Caco-2 (cell line): ENCODE results near the gene AKR1C4. TPM values are rescaled to one million over a fixed set of nuclear protein-coding genes. Genes with fewer than 3 reads are reported as not detected.

Experiments used
- BruUV-seq: library from RNA; stranded (reverse); fragments of 400-500 nt; replicated peaks from 2 replicates; lab custom pipeline; 2021; lab: Mats Ljungman, UMichigan
- CTCF ChIA-PET: fragments of 300-600 bp; sonication (Branson Sonifier 250); formaldehyde crosslinking; loops from one replicate; lab custom pipeline; 2022; ENCODE audit warnings: antibody characterized with exemption; lab: Charles Lee
- POLR2A ChIA-PET: fragments of 300-600 bp; sonication (Branson Sonifier 250); formaldehyde crosslinking; loops from one replicate; lab custom pipeline; 2022; ENCODE audit warnings: antibody characterized with exemption; lab: Charles Lee
- DNase-seq, 2 experiments: peaks; one replicate each; pipeline versions ENCODE4 v3.0.0 to v3.0.0-alpha.2; 2020 to 2022
- H3K27me3 ChIP-seq: replicated peaks from 2 replicates; pipeline ENCODE4 v1.6.0; 2011; ENCODE audit warnings: low read length; ENCODE audit not compliant: control insufficient read depth, insufficient read depth
- H3K36me3 ChIP-seq: 2 replicates; pipeline ENCODE4 v1.5.1; 2011; ENCODE audit warnings: low read length; ENCODE audit not compliant: control insufficient read depth, insufficient read depth
- H3K4me1 ChIP-seq: fragments of 250-450 bp; sonication (Bioruptor Pico); 2 replicates; pipeline ENCODE4 v1.5.1; 2020; ENCODE audit warnings: mild to moderate bottlenecking
- H3K4me3 ChIP-seq: 2 replicates; pipeline ENCODE4 v1.5.1; 2011; ENCODE audit warnings: low read depth, mild to moderate bottlenecking, control low read depth, low read length
- H3K9me3 ChIP-seq: fragments of 250-450 bp; sonication (Bioruptor Pico); 2 replicates; pipeline ENCODE4 v1.5.1; 2020; ENCODE audit warnings: mild to moderate bottlenecking, moderate library complexity
- H3K27ac Mint-ChIP-seq: one replicate; pipeline ENCODE4 v1.8.0; 2022; ENCODE audit warnings: mixed read lengths; ENCODE audit not compliant: unreplicated experiment
- H3K27me3 Mint-ChIP-seq: one replicate; pipeline ENCODE4 v1.8.0; 2022; ENCODE audit warnings: mixed read lengths; ENCODE audit not compliant: insufficient read depth, unreplicated experiment
- H3K36me3 Mint-ChIP-seq: one replicate; pipeline ENCODE4 v1.8.0; 2022; ENCODE audit warnings: mild to moderate bottlenecking, mixed read lengths; ENCODE audit not compliant: insufficient read depth, unreplicated experiment
- H3K4me1 Mint-ChIP-seq: one replicate; pipeline ENCODE4 v1.8.0; 2022; ENCODE audit warnings: low read depth, mixed read lengths; ENCODE audit not compliant: unreplicated experiment
- H3K4me3 Mint-ChIP-seq: one replicate; pipeline ENCODE4 v1.8.0; 2022; ENCODE audit warnings: mild to moderate bottlenecking, moderate library complexity, mixed read lengths; ENCODE audit not compliant: unreplicated experiment
- H3K9me3 Mint-ChIP-seq: one replicate; pipeline ENCODE4 v1.8.0; 2022; ENCODE audit warnings: mixed read lengths; ENCODE audit not compliant: unreplicated experiment
- intact Hi-C: fragments of 100-400 bp; cut with micrococcal nuclease; formaldehyde crosslinking; loops from one replicate; pipeline ENCODE4 v1.10.0; 2022; ENCODE audit not compliant: unreplicated experiment
- total RNA-seq: library from RNA; stranded (reverse); gene quantifications from 2 replicates; pipeline ENCODE4 v1.2.3, GENCODE V29; 2022
- TF ChIP-seq, protein P1 (sequence below), 2 experiments: fragments of 200-600 bp in 1 of 2; IDR thresholded peaks; 1 replicate in 1 of 2; 2 replicates in 1 of 2; pipeline versions ENCODE4 v1.5.1 to v1.8.0; 2011 to 2022; ENCODE audit warnings: antibody characterized with exemption in 1 of 2, control low read depth in 1 of 2, inconsistent platforms in 1 of 2, low read depth in 1 of 2, low read length in 1 of 2, mild to moderate bottlenecking in 1 of 2, moderate library complexity in 1 of 2; ENCODE audit not compliant: insufficient read depth in 1 of 2, severe bottlenecking in 1 of 2, unreplicated experiment in 1 of 2

AKR1C4 gene
- total RNA-seq, 1 experiment from 2014 or later, result 0.25 TPM

DNA sequence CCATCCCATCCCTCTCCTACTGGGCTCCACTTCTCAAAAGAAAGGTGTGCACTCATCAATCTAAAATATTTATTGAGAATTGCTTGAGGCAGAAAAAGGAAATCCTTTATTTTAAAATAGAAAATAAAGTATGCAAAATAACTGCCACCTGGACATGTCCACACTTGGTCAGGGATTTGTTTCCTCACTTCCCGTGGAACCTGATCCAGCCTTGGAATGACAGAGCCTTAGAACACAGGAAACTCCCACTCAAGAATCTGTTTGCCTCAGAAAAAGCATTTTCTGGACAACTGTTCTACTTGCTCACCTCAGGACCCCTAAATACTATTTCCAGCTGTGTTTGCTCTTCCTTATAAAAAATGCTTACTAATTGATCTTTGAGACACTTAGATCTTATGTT lies 40.7 kb upstream of the AKR1C4 start:
- no peaks in the 10 kb centered on the region for H3K27me3 ChIP-seq
- TF ChIP-seq, protein P1, sequence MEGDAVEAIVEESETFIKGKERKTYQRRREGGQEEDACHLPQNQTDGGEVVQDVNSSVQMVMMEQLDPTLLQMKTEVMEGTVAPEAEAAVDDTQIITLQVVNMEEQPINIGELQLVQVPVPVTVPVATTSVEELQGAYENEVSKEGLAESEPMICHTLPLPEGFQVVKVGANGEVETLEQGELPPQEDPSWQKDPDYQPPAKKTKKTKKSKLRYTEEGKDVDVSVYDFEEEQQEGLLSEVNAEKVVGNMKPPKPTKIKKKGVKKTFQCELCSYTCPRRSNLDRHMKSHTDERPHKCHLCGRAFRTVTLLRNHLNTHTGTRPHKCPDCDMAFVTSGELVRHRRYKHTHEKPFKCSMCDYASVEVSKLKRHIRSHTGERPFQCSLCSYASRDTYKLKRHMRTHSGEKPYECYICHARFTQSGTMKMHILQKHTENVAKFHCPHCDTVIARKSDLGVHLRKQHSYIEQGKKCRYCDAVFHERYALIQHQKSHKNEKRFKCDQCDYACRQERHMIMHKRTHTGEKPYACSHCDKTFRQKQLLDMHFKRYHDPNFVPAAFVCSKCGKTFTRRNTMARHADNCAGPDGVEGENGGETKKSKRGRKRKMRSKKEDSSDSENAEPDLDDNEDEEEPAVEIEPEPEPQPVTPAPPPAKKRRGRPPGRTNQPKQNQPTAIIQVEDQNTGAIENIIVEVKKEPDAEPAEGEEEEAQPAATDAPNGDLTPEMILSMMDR (IDR thresholded peaks at IDR 0.05; ENCODE audit: insufficient read depth in 1 of 2, low read depth in 1 of 2, low read length in 1 of 2, severe bottlenecking in 1 of 2, unreplicated experiment in 1 of 2), result no peak
- no peak overlapping the region for H3K27ac Mint-ChIP-seq
- DNase-seq, result no peak
- no peaks in the 10 kb centered on the region for H3K36me3 Mint-ChIP-seq
- POLR2A ChIA-PET, result no interaction called here
- H3K4me1 Mint-ChIP-seq, result no peaks in the 10 kb centered on the region
- no peaks in the 10 kb centered on the region for H3K27me3 Mint-ChIP-seq
- no peak overlapping the region for H3K4me3 ChIP-seq
- intact Hi-C loops, result no loop called here
- H3K9me3 Mint-ChIP-seq, result peaks cover 78% of the 10 kb centered on the region
- H3K36me3 ChIP-seq, result no peaks in the 10 kb centered on the region
- BruUV-seq, result no TSS peak
- CTCF ChIA-PET, result no interaction called here
- H3K4me1 ChIP-seq, result no peaks in the 10 kb centered on the region
- no peak overlapping the region for H3K4me3 Mint-ChIP-seq
- H3K9me3 ChIP-seq, result peaks cover 5% of the 10 kb centered on the region

DNA sequence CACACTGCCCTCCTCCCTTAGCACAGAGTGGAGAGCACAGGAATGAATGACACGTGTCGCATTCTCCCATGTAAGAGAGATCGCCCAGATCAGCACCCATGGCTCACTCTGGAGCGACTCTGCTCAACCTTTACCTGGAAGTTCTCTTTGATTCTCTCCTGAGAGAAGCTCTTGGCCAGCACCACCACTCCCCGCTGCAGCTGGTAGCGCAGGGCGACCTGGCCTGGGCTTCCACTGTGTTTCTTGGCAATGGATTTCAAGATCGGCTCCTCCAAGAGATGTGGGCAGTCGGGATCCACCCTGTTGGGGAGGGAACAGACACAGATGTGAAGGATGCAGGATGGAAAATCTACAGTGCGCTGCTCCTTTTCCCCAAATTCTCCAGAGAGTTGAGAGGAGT lies 39.1 kb upstream of the AKR1C4 start:
- no TSS peak for BruUV-seq
- Histone ChIP-seq H3K9me3 (peaks cover 15% of the 10 kb centered on the region), H3K27me3 (no peaks in the 10 kb centered on the region), H3K36me3 (no peaks in the 10 kb centered on the region), H3K4me1 (no peaks in the 10 kb centered on the region), H3K4me3 (no peak overlapping the region)
- intact Hi-C loops, result no loop called here
- CTCF ChIA-PET, result no interaction called here
- no peaks in the 10 kb centered on the region for H3K4me1 Mint-ChIP-seq
- no peak overlapping the region for H3K4me3 Mint-ChIP-seq
- H3K27me3 Mint-ChIP-seq, result no peaks in the 10 kb centered on the region
- no peak overlapping the region for H3K27ac Mint-ChIP-seq
- no peak for DNase-seq
- peaks cover 87% of the 10 kb centered on the region for H3K9me3 Mint-ChIP-seq
- TF ChIP-seq, protein P1 (IDR thresholded peaks at IDR 0.05; ENCODE audit: insufficient read depth in 1 of 2, low read depth in 1 of 2, low read length in 1 of 2, severe bottlenecking in 1 of 2, unreplicated experiment in 1 of 2), result no peak
- no peaks in the 10 kb centered on the region for H3K36me3 Mint-ChIP-seq
- POLR2A ChIA-PET, result no interaction called here

DNA sequence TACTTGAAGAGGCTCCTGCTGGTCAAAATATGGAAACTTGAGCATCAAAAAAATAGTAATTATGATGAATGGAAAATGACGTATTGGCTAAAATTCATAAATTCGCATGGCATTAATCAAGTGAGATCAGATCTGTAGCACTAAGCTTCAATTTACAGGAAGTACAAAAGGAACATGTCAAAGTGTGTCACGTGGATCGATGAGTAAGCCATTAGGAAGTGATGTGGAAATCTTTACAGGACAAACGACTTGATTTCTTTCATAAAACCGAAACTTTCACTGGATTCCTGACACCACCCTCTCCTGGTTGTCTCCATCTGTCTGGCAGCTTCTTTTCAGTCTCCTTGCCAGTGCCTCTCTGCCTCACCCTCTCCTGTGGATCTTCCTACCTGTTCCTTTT lies 37.5 kb upstream of the AKR1C4 start:
- H3K27ac Mint-ChIP-seq, result no peak overlapping the region
- H3K36me3 Mint-ChIP-seq, result no peaks in the 10 kb centered on the region
- no peaks in the 10 kb centered on the region for H3K27me3 ChIP-seq
- no peak overlapping the region for H3K4me3 ChIP-seq
- H3K9me3 Mint-ChIP-seq, result peaks cover 87% of the 10 kb centered on the region
- H3K4me1 Mint-ChIP-seq, result no peaks in the 10 kb centered on the region
- H3K36me3 ChIP-seq, result no peaks in the 10 kb centered on the region
- intact Hi-C loops, result no loop called here
- TF ChIP-seq, protein P1 (IDR thresholded peaks at IDR 0.05; ENCODE audit: insufficient read depth in 1 of 2, low read depth in 1 of 2, low read length in 1 of 2, severe bottlenecking in 1 of 2, unreplicated experiment in 1 of 2), result no peak
- no peak overlapping the region for H3K4me3 Mint-ChIP-seq
- POLR2A ChIA-PET, result no interaction called here
- no peaks in the 10 kb centered on the region for H3K4me1 ChIP-seq
- DNase-seq, result no peak
- no TSS peak for BruUV-seq
- CTCF ChIA-PET, result no interaction called here
- no peaks in the 10 kb centered on the region for H3K27me3 Mint-ChIP-seq
- peaks cover 25% of the 10 kb centered on the region for H3K9me3 ChIP-seq
